Activated CD8-positive, alpha-beta memory T cell treated with anti-CD3 and anti-CD28 coated beads, Interleukin-2, amount 10 ng/mL, durations not matched to agents 7 days and 5 days (primary cell): Measurements from ENCODE around the gene VAPB. TPM values are rescaled to one million over a fixed set of nuclear protein-coding genes. Genes with fewer than 3 reads are reported as not detected.

Experiments used
- ATAC-seq: fragments of 150-1000 bp; cut with Tn5 transposase; one replicate; pipeline ENCODE4 v1.10.0; 2021; ENCODE audit warnings: moderate library complexity
- CTCF ChIA-PET: fragments of 350-600 bp; sonication (Branson Sonifier 250); formaldehyde crosslinking; loops from one replicate; lab custom pipeline; 2021; ENCODE audit warnings: antibody characterized with exemption; lab: Charles Lee
- DNase-seq: peaks from one replicate; pipeline ENCODE4 v3.0.0-alpha.2; 2020
- H3K27ac Mint-ChIP-seq: one replicate; pipeline ENCODE4 v1.8.0; 2021; ENCODE audit warnings: mild to moderate bottlenecking, mixed read lengths
- H3K27me3 Mint-ChIP-seq: one replicate; pipeline ENCODE4 v1.8.0; 2021; ENCODE audit warnings: mixed read lengths
- H3K36me3 Mint-ChIP-seq: one replicate; pipeline ENCODE4 v1.8.0; 2021; ENCODE audit warnings: mild to moderate bottlenecking, mixed read lengths
- H3K4me1 Mint-ChIP-seq: one replicate; pipeline ENCODE4 v1.8.0; 2021; ENCODE audit warnings: mixed read lengths
- H3K4me3 Mint-ChIP-seq: one replicate; pipeline ENCODE4 v1.8.0; 2021; ENCODE audit warnings: mild to moderate bottlenecking, moderate library complexity, mixed read lengths
- H3K9me3 Mint-ChIP-seq: one replicate; pipeline ENCODE4 v1.8.0; 2022; ENCODE audit warnings: low read depth, mixed read lengths
- total RNA-seq, 2 experiments: library from RNA; stranded (reverse); gene quantifications; one replicate each; pipeline ENCODE4 v1.2.3, GENCODE V29; 2021

Gene VAPB
- 10 to 100 TPM; 25.5 to 31.3 TPM for total RNA-seq

- ATAC-seq (peak; percentile 99), DNase-seq (peak; percentile 97)
- Mint-ChIP-seq H3K9me3 (no peaks in the 10 kb centered on the region), H3K36me3 (peaks cover 30% of the 10 kb centered on the region), H3K27ac (peak within 1 kb of the TSS; percentile 97), H3K4me1 (peaks cover 36% of the 10 kb centered on the region), H3K4me3 (peak within 1 kb of the TSS; percentile 98), H3K27me3 (peaks cover 3% of the 10 kb centered on the region)
- CTCF ChIA-PET = interaction anchor here (0.6 to 1.2 kb wide), 8 partner anchors 19 to 263 kb away, joined by 3 to 6 read pairs (median 4); partner anchors contain the start of gene STX16
These were observed at the start of gene VAPB for GRCh38 chr20:58388882-58389323. TSS of gene VAPB (plus strand) at chr20:58389229. CDS start at chr20:58389460, 231 bp downstream.

- Mint-ChIP-seq H3K27ac (no peak overlapping the region), H3K36me3 (peaks cover 25% of the 10 kb centered on the region), H3K4me1 (peaks cover 16% of the 10 kb centered on the region), H3K4me3 (no peak overlapping the region), H3K9me3 (no peaks in the 10 kb centered on the region), H3K27me3 (no peaks in the 10 kb centered on the region)
- DNase-seq (no peak), ATAC-seq (no peak)
- CTCF ChIA-PET = no interaction called here
These were observed 49.3 kb upstream of the VAPB start for GRCh38 chr20:58339741-58340140.

GRCh38 chr20:58340151-58340550, 48.9 kb upstream of the VAPB start:
- H3K4me3 Mint-ChIP-seq = no peak overlapping the region

GRCh38 chr20:58340853-58341252, 48.2 kb upstream of the VAPB start:
- Mint-ChIP-seq H3K36me3 (peaks cover 36% of the 10 kb centered on the region), H3K4me1 (peaks cover 16% of the 10 kb centered on the region), H3K27ac (no peak overlapping the region), H3K4me3 (no peak overlapping the region), H3K27me3 (no peaks in the 10 kb centered on the region), H3K9me3 (no peaks in the 10 kb centered on the region)
- DNase-seq = no peak
- CTCF ChIA-PET = no interaction called here
- no peak for ATAC-seq

More at GRCh38 chr20:58340151-58340550, 48.9 kb upstream of the VAPB start:
- DNase-seq (no peak), ATAC-seq (no peak)
- Mint-ChIP-seq H3K9me3 (no peaks in the 10 kb centered on the region), H3K4me1 (peaks cover 16% of the 10 kb centered on the region), H3K27ac (no peak overlapping the region), H3K36me3 (peaks cover 29% of the 10 kb centered on the region), H3K27me3 (no peaks in the 10 kb centered on the region)
- CTCF ChIA-PET = no interaction called here

- Mint-ChIP-seq H3K9me3 (no peaks in the 10 kb centered on the region), H3K36me3 (peaks cover 49% of the 10 kb centered on the region), H3K4me1 (peaks cover 16% of the 10 kb centered on the region), H3K27ac (no peak overlapping the region), H3K4me3 (no peak overlapping the region), H3K27me3 (no peaks in the 10 kb centered on the region)
- CTCF ChIA-PET = interaction anchor here (0.7 kb wide), 1 partner anchor 113 kb away, joined by 4 read pairs; no protein-coding TSS in a partner anchor
- DNase-seq = no peak
- ATAC-seq = no peak
These were observed 46.7 kb upstream of the VAPB start for GRCh38 chr20:58342104-58342945.

GRCh38 chr20:58344741-58345140, 44.3 kb upstream of the VAPB start:
- CTCF ChIA-PET = no interaction called here
- no peak for DNase-seq
- no peak for ATAC-seq
- Mint-ChIP-seq H3K4me1 (peaks cover 17% of the 10 kb centered on the region), H3K36me3 (peaks cover 51% of the 10 kb centered on the region), H3K9me3 (no peaks in the 10 kb centered on the region), H3K4me3 (no peak overlapping the region), H3K27me3 (no peaks in the 10 kb centered on the region), H3K27ac (no peak overlapping the region)

- ATAC-seq (no peak), DNase-seq (no peak)
- H3K9me3 Mint-ChIP-seq = no peaks in the 10 kb centered on the region
- no peak overlapping the region for H3K4me3 Mint-ChIP-seq
- CTCF ChIA-PET = interaction anchor here (1.2 kb wide), 1 partner anchor 112 kb away, joined by 3 read pairs; no protein-coding TSS in a partner anchor
- H3K4me1 Mint-ChIP-seq = peaks cover 10% of the 10 kb centered on the region
- H3K27me3 Mint-ChIP-seq = no peaks in the 10 kb centered on the region
- peaks cover 47% of the 10 kb centered on the region for H3K36me3 Mint-ChIP-seq
- no peak overlapping the region for H3K27ac Mint-ChIP-seq
These were observed 39.5 kb upstream of the VAPB start for GRCh38 chr20:58349570-58349969.

GRCh38 chr20:58352468-58352867, 36.6 kb upstream of the VAPB start:
- CTCF ChIA-PET = no interaction called here
- no peak overlapping the region for H3K27ac Mint-ChIP-seq

GRCh38 chr20:58359441-58359840, 29.6 kb upstream of the VAPB start:
- CTCF ChIA-PET = interaction anchor here (0.6 kb wide), 1 partner anchor 439 kb away, joined by 4 read pairs; no protein-coding TSS in a partner anchor
- Mint-ChIP-seq H3K27ac (no peak overlapping the region), H3K4me1 (no peaks in the 10 kb centered on the region), H3K9me3 (no peaks in the 10 kb centered on the region), H3K27me3 (no peaks in the 10 kb centered on the region), H3K36me3 (peaks cover 17% of the 10 kb centered on the region), H3K4me3 (no peak overlapping the region)
- ATAC-seq (no peak), DNase-seq (no peak)

More at GRCh38 chr20:58352468-58352867, 36.6 kb upstream of the VAPB start:
- Mint-ChIP-seq H3K9me3 (no peaks in the 10 kb centered on the region), H3K27me3 (no peaks in the 10 kb centered on the region), H3K4me1 (peaks cover 10% of the 10 kb centered on the region), H3K36me3 (peaks cover 21% of the 10 kb centered on the region), H3K4me3 (no peak overlapping the region)
- ATAC-seq = no peak
- no peak for DNase-seq

- H3K27me3 Mint-ChIP-seq = no peaks in the 10 kb centered on the region
- CTCF ChIA-PET = no interaction called here
- DNase-seq (no peak), ATAC-seq (no peak)
- H3K36me3 Mint-ChIP-seq = peaks cover 19% of the 10 kb centered on the region
- no peak overlapping the region for H3K4me3 Mint-ChIP-seq
- H3K27ac Mint-ChIP-seq = no peak overlapping the region
- no peaks in the 10 kb centered on the region for H3K9me3 Mint-ChIP-seq
- no peaks in the 10 kb centered on the region for H3K4me1 Mint-ChIP-seq
These were observed 28.1 kb upstream of the VAPB start for GRCh38 chr20:58360936-58361335.

GRCh38 chr20:58361481-58362205, 27.4 kb upstream of the VAPB start:
- CTCF ChIA-PET = no interaction called here
- Mint-ChIP-seq H3K9me3 (no peaks in the 10 kb centered on the region), H3K27ac (no peak overlapping the region), H3K4me1 (no peaks in the 10 kb centered on the region), H3K36me3 (peaks cover 19% of the 10 kb centered on the region), H3K27me3 (no peaks in the 10 kb centered on the region), H3K4me3 (no peak overlapping the region)
- no peak for ATAC-seq
- no peak for DNase-seq

- Mint-ChIP-seq H3K36me3 (peaks cover 19% of the 10 kb centered on the region), H3K4me3 (no peak overlapping the region), H3K4me1 (no peaks in the 10 kb centered on the region), H3K27ac (no peak overlapping the region), H3K9me3 (no peaks in the 10 kb centered on the region), H3K27me3 (no peaks in the 10 kb centered on the region)
- CTCF ChIA-PET = no interaction called here
- no peak for DNase-seq
- no peak for ATAC-seq
These were observed 26.9 kb upstream of the VAPB start for GRCh38 chr20:58362206-58362516.

- no peaks in the 10 kb centered on the region for H3K4me1 Mint-ChIP-seq
- H3K27ac Mint-ChIP-seq = no peak overlapping the region
- ATAC-seq (no peak), DNase-seq (no peak)
- no peak overlapping the region for H3K4me3 Mint-ChIP-seq
- peaks cover 19% of the 10 kb centered on the region for H3K36me3 Mint-ChIP-seq
- H3K9me3 Mint-ChIP-seq = no peaks in the 10 kb centered on the region
- H3K27me3 Mint-ChIP-seq = no peaks in the 10 kb centered on the region
- CTCF ChIA-PET = interaction anchor here (0.6 kb wide), 1 partner anchor 11 kb away, joined by 3 read pairs; no protein-coding TSS in a partner anchor
These were observed 26.1 kb upstream of the VAPB start for GRCh38 chr20:58362970-58363369.
